ELR (cell line): ENCODE data around the gene PEX7.
"Not testable (repeated sequence)": the region's sequence is repeated elsewhere in the genome, so short reads cannot be mapped to it uniquely, and the experiment has no call there.

ENCODE experiments used
- DNase-seq: peaks from one replicate; pipeline ENCODE4 v3.0.0-alpha.2; 2015; ENCODE audit warnings: low read depth

Gene PEX7

GRCh38 chr6:136950436-136951126 is 128.2 kb downstream of the PEX7 start:
- DNase-seq, result peak; percentile 10

GRCh38 chr6:136952714-136953260 is 130.4 kb downstream of the PEX7 start:
- DNase-seq, result no peak

GRCh38 chr6:136955123-136955522 is 132.7 kb downstream of the PEX7 start:
- DNase-seq, result no peak

- DNase-seq, result no peak
Observed at GRCh38 chr6:136956590-136957544, 134.5 kb downstream of the PEX7 start.

- DNase-seq, result no peak
Observed at GRCh38 chr6:136958168-136958567, 135.8 kb downstream of the PEX7 start.

- DNase-seq, result no peak
Observed at GRCh38 chr6:136959471-136959891, 137.1 kb downstream of the PEX7 start.

GRCh38 chr6:136959935-136960334 is 137.5 kb downstream of the PEX7 start:
- DNase-seq, result not testable (repeated sequence)

- no peak for DNase-seq
Observed at GRCh38 chr6:136960781-136961180, 138.4 kb downstream of the PEX7 start.

- no peak for DNase-seq
Observed at GRCh38 chr6:136961848-136962247, 139.5 kb downstream of the PEX7 start.

- no peak for DNase-seq
Observed at GRCh38 chr6:136962661-136963060, 140.3 kb downstream of the PEX7 start.

- DNase-seq, result no peak
Observed at GRCh38 chr6:136963259-136963658, 140.9 kb downstream of the PEX7 start.
